Lower lobe of right lung (tissue), 2 donors: ENCODE measurements around the gene ESR1. TPM values are rescaled to one million over a fixed set of nuclear protein-coding genes. Genes with fewer than 3 reads are reported as not detected.
"Not testable (repeated sequence)": the region's sequence is repeated elsewhere in the genome, so short reads cannot be mapped to it uniquely, and the experiment has no call there.

Experiments used
- ATAC-seq, 2 donors: fragments of 200-7000 bp; cut with Tn5 transposase; one replicate each; pipeline ENCODE4 v1.9.1; 2020 to 2022; ENCODE audit warnings: mild to moderate bottlenecking in 2 of 2, moderate library complexity in 2 of 2
- DNase-seq: peaks from one replicate; pipeline ENCODE4 v3.0.0-alpha.2; 2020
- H3K27ac ChIP-seq: fragments of 200-600 bp; one replicate; pipeline ENCODE4 v1.8.0; 2022
- H3K27me3 ChIP-seq: fragments of 200-600 bp; one replicate; pipeline ENCODE4 v1.8.0; 2022; ENCODE audit warnings: low read depth
- H3K36me3 ChIP-seq: fragments of 200-600 bp; one replicate; pipeline ENCODE4 v1.8.0; 2022; ENCODE audit warnings: mild to moderate bottlenecking
- H3K4me1 ChIP-seq: fragments of 200-600 bp; one replicate; pipeline ENCODE4 v1.8.0; 2022
- H3K4me3 ChIP-seq: fragments of 200-600 bp; one replicate; pipeline ENCODE4 v1.8.0; 2022; ENCODE audit warnings: mild to moderate bottlenecking
- H3K9me3 ChIP-seq: fragments of 200-600 bp; one replicate; pipeline ENCODE4 v1.8.0; 2022
- CTCF ChIP-seq: fragments of 200-600 bp; IDR thresholded peaks from one replicate; pipeline ENCODE4 v1.8.0; 2022; ENCODE audit warnings: antibody characterized with exemption, mild to moderate bottlenecking
- intact Hi-C: fragments of 100-400 bp; cut with DNase I; formaldehyde crosslinking; loops from one replicate; pipeline ENCODE4 v1.11.0; 2022
- total RNA-seq: library from RNA; stranded (reverse); fragmentation: NEBNext Ultra II Directional; extraction: Animal tissue kit (Norgen Biotek cat#: 25700); gene quantifications from one replicate; pipeline ENCODE4 v1.2.1, GENCODE V29; 2021
- donor health status: DM: no; HTN: yes; CAD: no; lungs with severe emphysema.

ESR1 gene
- total RNA-seq, 1 donor from 2014 or later = 3.7 TPM

DNA sequence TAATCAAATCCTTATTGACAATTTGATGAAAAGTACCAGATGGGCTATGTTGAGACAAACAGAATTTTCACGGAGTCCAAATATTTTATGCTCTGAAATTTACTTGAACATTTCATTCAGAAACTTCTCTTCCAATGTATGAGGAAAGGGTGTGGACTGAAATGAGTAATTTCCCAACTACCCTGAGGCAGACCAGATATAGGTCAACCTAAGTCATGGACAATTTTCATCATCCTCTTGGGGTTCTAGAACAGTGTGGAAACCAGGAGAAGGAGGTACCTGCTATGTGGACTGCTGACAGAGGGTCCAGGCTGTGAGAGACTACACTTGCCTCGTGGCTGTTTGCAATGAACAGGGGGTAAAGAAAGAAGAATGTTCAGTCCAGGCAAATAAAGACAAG, 323.0 kb downstream of the ESR1 start:
- H3K4me3 ChIP-seq = peak overlapping the region; percentile 48
- peaks cover 85% of the 10 kb centered on the region for H3K36me3 ChIP-seq
- ATAC-seq = peak in 1 of 2 donors; percentile 32
- H3K9me3 ChIP-seq = no peaks in the 10 kb centered on the region
- H3K27me3 ChIP-seq = no peaks in the 10 kb centered on the region
- no peak for TF ChIP-seq CTCF
- intact Hi-C loops = no loop called here
- H3K4me1 ChIP-seq = peaks cover 16% of the 10 kb centered on the region
- peak overlapping the region; percentile 80 for H3K27ac ChIP-seq
- no peak for DNase-seq

- Histone ChIP-seq H3K4me3 (no peak overlapping the region), H3K27me3 (no peaks in the 10 kb centered on the region), H3K4me1 (no peaks in the 10 kb centered on the region), H3K36me3 (peaks cover 97% of the 10 kb centered on the region), H3K27ac (no peak overlapping the region), H3K9me3 (no peaks in the 10 kb centered on the region)
- ATAC-seq (no peak), DNase-seq (no peak)
- intact Hi-C loops = no loop called here
- TF ChIP-seq CTCF = no peak
These were observed 328.4 kb downstream of the ESR1 start for GRCh38 chr6:152135755-152136448.

DNA sequence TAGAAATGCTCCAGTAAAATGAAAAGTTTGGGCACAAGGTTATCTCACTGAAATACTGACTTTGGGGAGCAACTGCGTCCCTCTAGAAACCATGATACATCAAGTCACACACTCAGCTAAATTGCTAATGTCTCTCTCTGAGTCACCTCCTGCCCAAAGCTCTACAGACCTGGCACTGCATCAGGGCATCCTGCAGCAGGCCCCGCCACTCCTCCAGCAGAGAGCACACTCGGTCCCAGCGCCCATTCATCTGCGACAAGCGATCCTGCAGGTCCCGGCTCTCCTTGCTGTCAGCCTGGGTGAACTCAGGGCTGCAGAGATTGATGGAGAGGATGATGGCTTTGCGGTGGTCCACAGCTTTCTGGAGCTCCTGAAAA, 329.0 kb downstream of the ESR1 start:
- Histone ChIP-seq H3K9me3 (no peaks in the 10 kb centered on the region), H3K4me3 (no peak overlapping the region), H3K27me3 (no peaks in the 10 kb centered on the region), H3K36me3 (peaks cover 100% of the 10 kb centered on the region), H3K4me1 (no peaks in the 10 kb centered on the region), H3K27ac (no peak overlapping the region)
- intact Hi-C loops = no loop called here
- ATAC-seq (peak in 1 of 2 donors; percentile 21), DNase-seq (no peak)
- TF ChIP-seq CTCF = no peak

DNA sequence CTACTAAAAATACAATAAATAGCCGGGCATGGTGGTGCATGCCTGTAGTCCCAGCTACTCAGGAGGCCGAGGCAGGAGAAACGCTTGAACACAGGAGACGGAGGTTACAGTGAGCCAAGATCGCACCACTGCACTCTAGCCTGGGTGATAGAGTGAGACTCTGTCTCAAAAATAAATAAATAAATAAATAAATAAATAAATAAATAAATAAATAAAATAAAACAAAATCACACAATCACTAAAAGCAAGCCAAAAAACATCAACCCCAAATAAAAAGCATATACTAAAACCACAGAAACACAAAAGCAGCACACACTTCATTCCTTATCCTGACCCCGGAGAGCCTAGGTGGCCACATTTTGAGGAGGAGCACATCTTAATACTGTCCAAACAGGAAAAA, 330.9 kb downstream of the ESR1 start:
- intact Hi-C loops, H3K27ac ChIP-seq, H3K9me3 ChIP-seq, H3K27me3 ChIP-seq, DNase-seq, H3K4me3 ChIP-seq, H3K4me1 ChIP-seq, ATAC-seq: not testable (repeated sequence)
- H3K36me3 ChIP-seq = peaks cover 100% of the 10 kb centered on the region

DNA sequence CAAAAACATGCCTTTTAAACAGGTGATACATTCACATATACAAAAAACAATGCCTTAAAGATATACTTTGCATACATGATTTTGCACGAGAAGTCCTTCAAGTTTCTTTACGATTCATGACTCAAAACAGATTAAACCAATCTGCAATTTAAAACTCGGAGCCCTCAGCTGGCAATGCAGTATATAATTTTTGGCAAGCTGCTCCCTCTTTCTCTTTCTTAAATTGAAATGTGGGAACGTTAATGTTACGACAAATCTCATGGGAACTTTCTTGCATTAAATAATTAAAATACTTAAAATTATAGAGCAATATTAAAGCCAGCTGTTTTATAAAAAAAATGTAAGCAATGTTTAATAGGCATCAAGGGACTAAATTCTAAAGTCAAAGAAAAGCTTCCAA, 334.6 kb downstream of the ESR1 start:
- intact Hi-C loops = no loop called here

More for the DNA sequence above, 334.6 kb downstream of the ESR1 start:
- Histone ChIP-seq H3K4me3 (no peak overlapping the region), H3K9me3 (no peaks in the 10 kb centered on the region), H3K27ac (no peak overlapping the region), H3K4me1 (no peaks in the 10 kb centered on the region), H3K27me3 (no peaks in the 10 kb centered on the region), H3K36me3 (peaks cover 100% of the 10 kb centered on the region)
- TF ChIP-seq CTCF = no peak
- DNase-seq (no peak), ATAC-seq (no peak)
